PC-9 (cell line): ENCODE results near the gene NUCB1. TPM values are rescaled to one million over a fixed set of nuclear protein-coding genes. Genes with fewer than 3 reads are reported as not detected.

Experiments
- BruUV-seq: library from RNA; stranded (reverse); fragments of 400-500 nt; replicated peaks from 2 replicates; lab custom pipeline; 2021; lab: Mats Ljungman, UMichigan
- CTCF ChIA-PET: fragments of 300-600 bp; sonication (Branson Sonifier 250); formaldehyde crosslinking; loops from one replicate; lab custom pipeline; 2022; ENCODE audit warnings: antibody characterized with exemption; lab: Charles Lee
- POLR2A ChIA-PET: fragments of 300-600 bp; sonication (Branson Sonifier 250); formaldehyde crosslinking; loops from one replicate; lab custom pipeline; 2022; ENCODE audit warnings: antibody characterized with exemption; ENCODE audit not compliant: unreplicated experiment; lab: Charles Lee
- DNase-seq, 2 experiments: peaks; one replicate each; pipeline versions ENCODE4 v3.0.0 to v3.0.0-alpha.2; 2015 to 2022; ENCODE audit warnings: mixed read lengths in 1 of 2
- H2AFZ ChIP-seq: fragments of 200-600 bp; sonication (generic); 2 replicates; pipeline ENCODE4 v1.8.1; 2017; ENCODE audit warnings: antibody characterized with exemption
- H3F3A ChIP-seq: fragments of 200-600 bp; sonication (generic); 2 replicates; pipeline ENCODE4 v1.8.1; 2017; ENCODE audit warnings: antibody characterized with exemption, mild to moderate bottlenecking, low read depth; ENCODE audit not compliant: insufficient read depth
- H3K27ac ChIP-seq: fragments of 200-600 bp; sonication (generic); 2 replicates; pipeline ENCODE4 v1.6.1; 2016; ENCODE audit warnings: mixed run types
- H3K27me3 ChIP-seq: fragments of 200-600 bp; sonication (generic); 2 replicates; pipeline ENCODE4 v1.6.1; 2016; ENCODE audit warnings: low read depth, mixed run types; ENCODE audit not compliant: insufficient read depth
- H3K36me3 ChIP-seq: fragments of 200-600 bp; sonication (generic); 2 replicates; pipeline ENCODE4 v1.6.1; 2016; ENCODE audit warnings: low read depth, mixed run types
- H3K4me1 ChIP-seq: fragments of 200-600 bp; sonication (generic); replicated peaks from 2 replicates; pipeline ENCODE4 v1.6.1; 2016; ENCODE audit warnings: mixed run types; ENCODE audit not compliant: insufficient read depth
- H3K4me2 ChIP-seq: fragments of 200-600 bp; sonication (generic); 2 replicates; pipeline ENCODE4 v1.6.1; 2017; ENCODE audit warnings: mixed run types
- H3K4me3 ChIP-seq: fragments of 200-600 bp; sonication (generic); 2 replicates; pipeline ENCODE4 v1.6.1; 2016; ENCODE audit warnings: mixed run types
- H3K79me2 ChIP-seq: fragments of 200-600 bp; sonication (generic); 2 replicates; pipeline ENCODE4 v1.6.1; 2017; ENCODE audit warnings: low read depth, mixed run types
- H3K9me2 ChIP-seq: fragments of 200-600 bp; sonication (generic); 2 replicates; pipeline ENCODE4 v1.8.1; 2017; ENCODE audit warnings: mild to moderate bottlenecking; ENCODE audit not compliant: insufficient read depth
- H3K9me3 ChIP-seq: fragments of 200-600 bp; sonication (generic); 2 replicates; pipeline ENCODE4 v1.8.1; 2016; ENCODE audit warnings: low read depth; ENCODE audit not compliant: insufficient read depth
- H4K20me1 ChIP-seq: fragments of 200-600 bp; sonication (generic); 2 replicates; pipeline ENCODE4 v1.8.1; 2017; ENCODE audit not compliant: insufficient read depth
- CTCF ChIP-seq: fragments of 200-600 bp; sonication (generic); conservative IDR thresholded peaks from 2 replicates; pipeline ENCODE4 v1.6.1; 2017; ENCODE audit warnings: mixed run types, antibody characterized with exemption, mild to moderate bottlenecking, moderate library complexity
- EZH2 ChIP-seq: fragments of 200-600 bp; sonication (generic); IDR thresholded peaks from 2 replicates; pipeline ENCODE4 v1.8.0; 2017; ENCODE audit warnings: antibody characterized with exemption, low read depth
- intact Hi-C: fragments of 100-400 bp; cut with micrococcal nuclease; formaldehyde crosslinking; loops from one replicate; pipeline ENCODE4 v1.10.0; 2022; ENCODE audit not compliant: unreplicated experiment
- total RNA-seq: library from RNA; stranded (reverse); gene quantifications from 2 replicates; pipeline ENCODE4 v1.2.3, GENCODE V29; 2021

The NUCB1 gene
- total RNA-seq, 1 experiment from 2014 or later, result 185 TPM

DNA sequence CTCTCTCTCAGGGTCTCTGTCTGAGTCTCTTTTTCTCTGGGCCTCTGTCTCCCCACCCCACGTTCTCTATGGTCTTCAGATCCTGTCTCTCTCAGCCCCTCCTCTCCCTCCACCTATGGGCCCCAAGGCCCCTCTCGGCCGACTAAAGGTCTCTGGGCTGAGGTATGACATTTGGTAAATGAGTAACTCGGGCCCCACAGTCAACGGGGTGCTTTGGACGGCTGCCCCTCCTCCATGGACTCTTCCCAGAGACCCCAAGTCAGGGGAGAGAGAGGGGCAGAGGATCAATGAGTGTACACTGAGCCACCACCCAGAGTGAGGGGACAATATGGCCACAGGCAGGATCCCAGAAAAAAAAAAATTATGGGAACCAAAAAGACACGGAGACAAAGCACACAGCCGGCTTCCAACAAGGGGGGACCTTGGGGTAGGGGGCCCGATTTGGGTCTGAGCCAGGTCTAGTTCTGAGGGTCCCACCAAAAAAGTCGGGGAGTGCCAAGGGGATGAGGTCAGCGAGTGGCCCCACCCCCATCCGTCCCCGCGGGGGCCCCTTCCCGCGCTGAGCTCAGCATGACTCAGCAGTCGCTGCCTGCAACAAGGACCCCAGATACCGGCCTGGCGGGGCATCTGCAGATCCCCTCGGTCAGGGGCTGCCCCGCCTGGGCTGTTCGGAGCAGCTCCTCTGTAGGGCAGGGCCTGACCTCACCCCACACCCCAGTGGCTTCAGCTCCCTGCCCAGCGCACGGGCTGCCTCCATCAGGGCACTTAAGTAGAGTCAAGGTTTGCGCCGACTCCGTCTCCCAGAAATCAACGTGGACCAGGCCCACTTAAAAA is 63.5 kb downstream of the NUCB1 start:
- Histone ChIP-seq H3F3A (peaks cover 78% of the 10 kb centered on the region), H2AFZ (no peak overlapping the region), H3K9me3 (no peaks in the 10 kb centered on the region), H3K27ac (peak overlapping the region; percentile 95), H3K4me1 (peaks cover 39% of the 10 kb centered on the region), H3K4me3 (peak overlapping the region; percentile 84), H3K79me2 (peaks cover 33% of the 10 kb centered on the region), H4K20me1 (peaks cover 22% of the 10 kb centered on the region), H3K36me3 (peaks cover 18% of the 10 kb centered on the region), H3K27me3 (no peaks in the 10 kb centered on the region), H3K4me2 (peak overlapping the region; percentile 96), H3K9me2 (no peaks in the 10 kb centered on the region)
- intact Hi-C loops, result loop anchor here (2.0 to 10.0 kb wide), 3 partner anchors 29 to 479 kb away; partner anchors contain the start of genes GYS1, HSD17B14 and RUVBL2
- TF ChIP-seq CTCF, result no peak
- no peak for TF ChIP-seq EZH2
- ChIA-PET CTCF (interaction anchor here (0.6 to 0.7 kb wide), 2 partner anchors 45 to 124 kb away, joined by 3 read pairs; no protein-coding TSS in a partner anchor), POLR2A (interaction anchor here (0.5 to 0.7 kb wide), 9 partner anchors 30 to 479 kb away, joined by 3 to 9 read pairs (median 4); partner anchors contain the start of gene RUVBL2)
- BruUV-seq, result no TSS peak
- DNase-seq, result peak; percentile 69 to 87

DNA sequence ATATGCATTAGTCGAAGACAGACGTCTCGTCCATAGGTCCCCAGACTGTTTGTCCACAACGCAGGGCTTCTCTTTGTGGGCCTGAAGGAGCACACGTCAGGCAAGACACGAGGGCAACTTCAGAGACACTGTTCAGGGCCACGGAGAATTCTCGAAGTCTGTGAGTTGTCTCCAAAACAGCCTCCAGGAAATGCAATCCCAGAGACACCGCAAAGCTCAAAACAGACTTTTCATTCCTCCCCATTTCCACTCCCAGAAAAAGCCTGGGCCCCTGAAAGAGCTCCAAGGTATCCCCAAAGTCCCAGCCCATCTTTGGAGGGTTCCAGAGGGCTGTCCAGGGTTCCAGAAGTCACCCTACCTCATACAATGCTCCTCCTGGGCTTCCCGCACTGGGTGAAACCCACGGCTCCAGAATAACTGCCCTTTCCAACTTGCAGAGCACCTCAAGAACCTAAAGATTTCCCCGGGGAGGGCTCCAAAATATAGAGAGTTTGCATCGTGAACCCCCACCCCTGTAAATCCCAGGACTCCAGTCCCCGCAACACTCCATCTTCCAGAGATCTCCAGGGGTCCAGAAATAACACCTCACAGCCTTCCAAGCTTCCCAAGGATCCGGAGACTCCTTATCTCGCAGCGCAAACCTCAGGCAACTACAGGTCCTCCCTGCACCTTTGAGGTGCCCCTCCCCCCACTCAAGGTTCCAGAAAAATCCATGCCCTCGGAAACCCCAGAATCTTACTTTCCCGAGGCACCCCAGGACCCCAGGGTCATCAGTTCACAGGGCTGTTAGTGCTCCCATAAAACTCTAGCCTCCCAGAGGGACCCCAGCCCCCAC is 64.3 kb downstream of the NUCB1 start:
- ChIA-PET CTCF (interaction anchor here (0.6 to 0.7 kb wide), 2 partner anchors 46 to 125 kb away, joined by 3 read pairs; no protein-coding TSS in a partner anchor), POLR2A (interaction anchor here (0.5 to 0.7 kb wide), 9 partner anchors 15 to 354 kb away, joined by 3 to 7 read pairs (median 3); partner anchors contain the start of genes GYS1 and RUVBL2)
- peak overlapping the region; percentile 95 for H3K27ac ChIP-seq
- peaks cover 33% of the 10 kb centered on the region for H3K79me2 ChIP-seq
- TF ChIP-seq CTCF (no peak), EZH2 (no peak)
- DNase-seq, result peak in 1 of 2 experiments; percentile 42
- no peaks in the 10 kb centered on the region for H3K27me3 ChIP-seq
- H3K36me3 ChIP-seq, result peaks cover 18% of the 10 kb centered on the region
- H3K9me2 ChIP-seq, result no peaks in the 10 kb centered on the region
- peak overlapping the region; percentile 84 for H3K4me3 ChIP-seq
- peaks cover 39% of the 10 kb centered on the region for H3K4me1 ChIP-seq
- no peaks in the 10 kb centered on the region for H3K9me3 ChIP-seq
- intact Hi-C loops, result loop anchor here (2.0 to 10.0 kb wide), 3 partner anchors 28 to 480 kb away; partner anchors contain the start of genes CA11, GYS1 and RUVBL2
- H2AFZ ChIP-seq, result no peak overlapping the region
- H3F3A ChIP-seq, result peaks cover 77% of the 10 kb centered on the region
- TSS peak; percentile 79 for BruUV-seq
- H4K20me1 ChIP-seq, result peaks cover 22% of the 10 kb centered on the region
- peak overlapping the region; percentile 96 for H3K4me2 ChIP-seq
